ENCODE data around the gene SPHK1.

Gene SPHK1

GRCh38 chr17:76381633-76382350 lies 2.6 kb upstream of the SPHK1 start:
- H3K9ac ChIP-seq (ENCODE audit: low read depth, low read length) = peak overlapping the region; percentile 24; the same call in 1 of the 2 replicates
- peaks cover 2% of the 10 kb centered on the region; the same call in 1 of the 2 replicates for H3K4me1 ChIP-seq (ENCODE audit: insufficient read depth, low read length)
- no peaks in the 10 kb centered on the region for H3K9me3 ChIP-seq (ENCODE audit: insufficient read depth, low read depth, low read length)
- H3K27ac ChIP-seq (ENCODE audit: low read length) = no peak overlapping the region
- H3K27me3 ChIP-seq (ENCODE audit: insufficient read depth, low read length) = peaks cover 62% of the 10 kb centered on the region
- no peaks in the 10 kb centered on the region for H3K36me3 ChIP-seq (ENCODE audit: insufficient read depth, low read depth, low read length)
- peak overlapping the region; percentile 74; the same call in 1 of the 2 replicates for H3K4me3 ChIP-seq (ENCODE audit: low read length)

GRCh38 chr17:76382351-76382802 lies 2.0 kb upstream of the SPHK1 start:
- Histone ChIP-seq H3K27ac (ENCODE audit: low read length) (no peak overlapping the region), H3K27me3 (ENCODE audit: insufficient read depth, low read length) (peaks cover 62% of the 10 kb centered on the region), H3K36me3 (ENCODE audit: insufficient read depth, low read depth, low read length) (no peaks in the 10 kb centered on the region), H3K9ac (ENCODE audit: low read depth, low read length) (peak overlapping the region; percentile 33; the same call in 1 of the 2 replicates), H3K9me3 (ENCODE audit: insufficient read depth, low read depth, low read length) (no peaks in the 10 kb centered on the region), H3K4me1 (ENCODE audit: insufficient read depth, low read length) (peaks cover 2% of the 10 kb centered on the region; the same call in 1 of the 2 replicates), H3K4me3 (ENCODE audit: low read length) (peak overlapping the region; percentile 74)

DNA sequence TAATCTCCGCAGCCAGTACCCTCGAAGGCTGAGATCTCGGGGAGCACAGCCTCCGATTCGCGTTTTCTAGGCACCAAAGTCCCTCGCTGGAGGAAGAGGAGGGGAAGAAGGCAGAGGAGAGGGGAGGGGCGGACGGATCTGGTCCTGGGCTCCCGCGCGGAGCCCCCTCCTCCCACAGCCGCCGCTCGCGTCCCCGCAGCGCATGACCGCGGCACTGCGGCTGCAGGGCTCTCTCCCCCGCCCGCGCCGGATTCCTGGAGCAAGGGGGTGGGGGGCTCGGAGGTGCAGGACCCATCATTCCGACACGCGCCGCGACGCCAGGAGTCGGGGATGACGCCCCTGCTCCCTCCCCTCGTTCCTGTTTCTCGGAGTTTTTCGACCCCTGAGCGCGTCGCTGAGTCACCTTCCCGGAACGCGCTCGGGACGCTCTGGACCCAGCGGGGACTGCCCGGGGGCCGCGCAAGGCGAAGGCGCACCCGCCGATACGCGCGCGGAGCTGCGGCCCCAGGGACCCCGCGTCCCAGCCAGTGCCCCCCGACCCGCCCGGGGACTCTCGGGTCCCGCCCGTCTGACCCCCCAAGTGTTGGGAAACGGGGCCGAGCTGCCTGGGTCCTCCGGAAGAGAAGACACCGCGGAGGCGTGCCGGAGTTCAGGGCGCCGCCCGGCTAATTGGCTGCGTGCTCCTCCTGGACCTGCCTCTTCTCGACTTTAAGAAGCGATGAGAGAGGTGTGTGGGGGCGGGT lies 1.4 kb upstream of the SPHK1 start:
- Histone ChIP-seq H3K4me3 (ENCODE audit: low read length) (peak overlapping the region; percentile 74), H3K9ac (ENCODE audit: low read depth, low read length) (peak overlapping the region; percentile 33; the same call in 1 of the 2 replicates), H3K36me3 (ENCODE audit: insufficient read depth, low read depth, low read length) (no peaks in the 10 kb centered on the region), H3K27ac (ENCODE audit: low read length) (no peak overlapping the region), H3K4me1 (ENCODE audit: insufficient read depth, low read length) (peaks cover 2% of the 10 kb centered on the region; the same call in 1 of the 2 replicates), H3K9me3 (ENCODE audit: insufficient read depth, low read depth, low read length) (no peaks in the 10 kb centered on the region), H3K27me3 (ENCODE audit: insufficient read depth, low read length) (peaks cover 62% of the 10 kb centered on the region)

GRCh38 chr17:76383546-76384221 lies 725 bp upstream of the SPHK1 start:
- Histone ChIP-seq H3K27ac (ENCODE audit: low read length) (no peak overlapping the region), H3K27me3 (ENCODE audit: insufficient read depth, low read length) (peaks cover 62% of the 10 kb centered on the region), H3K4me1 (ENCODE audit: insufficient read depth, low read length) (peaks cover 3% of the 10 kb centered on the region; the same call in 1 of the 2 replicates), H3K9ac (ENCODE audit: low read depth, low read length) (peak overlapping the region; percentile 33; the same call in 1 of the 2 replicates), H3K4me3 (ENCODE audit: low read length) (peak overlapping the region; percentile 74), H3K36me3 (ENCODE audit: insufficient read depth, low read depth, low read length) (no peaks in the 10 kb centered on the region), H3K9me3 (ENCODE audit: insufficient read depth, low read depth, low read length) (no peaks in the 10 kb centered on the region)

- Histone ChIP-seq H3K27ac (ENCODE audit: low read length) (no peak overlapping the region), H3K9me3 (ENCODE audit: insufficient read depth, low read depth, low read length) (no peaks in the 10 kb centered on the region), H3K36me3 (ENCODE audit: insufficient read depth, low read depth, low read length) (no peaks in the 10 kb centered on the region), H3K4me3 (ENCODE audit: low read length) (peak overlapping the region; percentile 74; the same call in 1 of the 2 replicates), H3K9ac (ENCODE audit: low read depth, low read length) (no peak overlapping the region), H3K4me1 (ENCODE audit: insufficient read depth, low read length) (peaks cover 17% of the 10 kb centered on the region), H3K27me3 (ENCODE audit: insufficient read depth, low read length) (peaks cover 62% of the 10 kb centered on the region)
These were observed 830 bp downstream of the SPHK1 start for GRCh38 chr17:76384987-76385891.

GRCh38 chr17:76385892-76386786 lies 1.7 kb downstream of the SPHK1 start:
- Histone ChIP-seq H3K27me3 (ENCODE audit: insufficient read depth, low read length) (peaks cover 56% of the 10 kb centered on the region), H3K9ac (ENCODE audit: low read depth, low read length) (no peak overlapping the region), H3K4me3 (ENCODE audit: low read length) (no peak overlapping the region; the same call in 1 of the 2 replicates), H3K9me3 (ENCODE audit: insufficient read depth, low read depth, low read length) (no peaks in the 10 kb centered on the region), H3K36me3 (ENCODE audit: insufficient read depth, low read depth, low read length) (peaks cover 7% of the 10 kb centered on the region), H3K4me1 (ENCODE audit: insufficient read depth, low read length) (peaks cover 17% of the 10 kb centered on the region), H3K27ac (ENCODE audit: low read length) (no peak overlapping the region)

DNA sequence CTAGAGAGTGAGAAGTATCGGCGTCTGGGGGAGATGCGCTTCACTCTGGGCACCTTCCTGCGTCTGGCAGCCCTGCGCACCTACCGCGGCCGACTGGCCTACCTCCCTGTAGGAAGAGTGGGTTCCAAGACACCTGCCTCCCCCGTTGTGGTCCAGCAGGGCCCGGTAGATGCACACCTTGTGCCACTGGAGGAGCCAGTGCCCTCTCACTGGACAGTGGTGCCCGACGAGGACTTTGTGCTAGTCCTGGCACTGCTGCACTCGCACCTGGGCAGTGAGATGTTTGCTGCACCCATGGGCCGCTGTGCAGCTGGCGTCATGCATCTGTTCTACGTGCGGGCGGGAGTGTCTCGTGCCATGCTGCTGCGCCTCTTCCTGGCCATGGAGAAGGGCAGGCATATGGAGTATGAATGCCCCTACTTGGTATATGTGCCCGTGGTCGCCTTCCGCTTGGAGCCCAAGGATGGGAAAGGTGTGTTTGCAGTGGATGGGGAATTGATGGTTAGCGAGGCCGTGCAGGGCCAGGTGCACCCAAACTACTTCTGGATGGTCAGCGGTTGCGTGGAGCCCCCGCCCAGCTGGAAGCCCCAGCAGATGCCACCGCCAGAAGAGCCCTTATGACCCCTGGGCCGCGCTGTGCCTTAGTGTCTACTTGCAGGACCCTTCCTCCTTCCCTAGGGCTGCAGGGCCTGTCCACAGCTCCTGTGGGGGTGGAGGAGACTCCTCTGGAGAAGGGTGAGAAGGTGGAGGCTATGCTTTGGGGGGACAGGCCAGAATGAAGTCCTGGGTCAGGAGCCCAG lies 2.8 kb downstream of the SPHK1 start:
- Histone ChIP-seq H3K4me3 (ENCODE audit: low read length) (no peak overlapping the region), H3K9me3 (ENCODE audit: insufficient read depth, low read depth, low read length) (no peaks in the 10 kb centered on the region), H3K27ac (ENCODE audit: low read length) (no peak overlapping the region), H3K9ac (ENCODE audit: low read depth, low read length) (no peak overlapping the region), H3K27me3 (ENCODE audit: insufficient read depth, low read length) (peaks cover 46% of the 10 kb centered on the region), H3K36me3 (ENCODE audit: insufficient read depth, low read depth, low read length) (peaks cover 17% of the 10 kb centered on the region), H3K4me1 (ENCODE audit: insufficient read depth, low read length) (peaks cover 15% of the 10 kb centered on the region)

DNA sequence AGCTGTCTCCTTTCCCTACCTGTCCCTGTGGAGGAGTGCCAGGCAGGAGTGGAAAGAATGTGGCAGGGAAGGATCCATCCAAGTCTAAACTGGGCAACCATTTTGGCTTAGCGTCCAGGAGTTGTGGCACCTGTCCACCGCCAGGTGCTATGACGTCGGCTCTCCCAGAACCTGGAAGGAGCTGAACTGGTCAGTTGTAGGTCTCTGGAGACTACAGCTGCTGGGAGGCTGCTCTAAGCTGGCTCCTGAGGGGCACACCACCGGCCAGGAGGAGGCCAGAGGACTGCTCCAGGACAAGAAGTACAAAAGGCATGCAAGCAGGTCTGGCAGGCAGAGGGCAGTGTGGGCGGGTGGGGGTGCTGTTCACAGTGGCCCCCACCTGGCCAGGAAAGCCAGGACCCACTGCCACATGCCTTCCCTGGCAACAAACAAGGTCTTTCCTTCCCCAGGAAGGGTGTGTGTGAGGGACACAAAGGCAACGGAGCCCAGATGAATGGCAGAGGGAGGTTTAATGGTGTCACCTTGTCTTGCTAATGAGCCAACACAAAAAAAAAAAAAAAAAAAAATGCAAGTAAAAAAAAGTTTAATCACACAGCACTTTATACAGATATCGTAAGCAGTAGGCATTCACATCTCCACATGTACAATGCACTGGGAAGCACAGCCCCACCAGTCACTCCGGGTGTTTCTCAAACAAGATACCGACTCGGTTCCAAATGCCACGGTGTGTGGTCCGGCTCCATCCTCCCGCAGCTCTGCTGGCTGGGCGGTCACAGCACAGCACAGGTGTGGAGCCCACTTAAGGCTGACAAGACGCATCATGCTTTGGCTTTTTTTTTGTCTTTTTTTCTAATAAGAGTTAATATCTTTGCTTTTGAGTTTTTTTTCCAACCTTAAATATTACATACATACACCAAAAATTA lies 4.8 kb downstream of the SPHK1 start:
- H3K27me3 ChIP-seq (ENCODE audit: insufficient read depth, low read length) = peaks cover 25% of the 10 kb centered on the region
- H3K27ac ChIP-seq (ENCODE audit: low read length) = no peak overlapping the region
- no peaks in the 10 kb centered on the region for H3K9me3 ChIP-seq (ENCODE audit: insufficient read depth, low read depth, low read length)
- H3K9ac ChIP-seq (ENCODE audit: low read depth, low read length) = no peak overlapping the region
- peaks cover 34% of the 10 kb centered on the region for H3K36me3 ChIP-seq (ENCODE audit: insufficient read depth, low read depth, low read length)
- peaks cover 15% of the 10 kb centered on the region for H3K4me1 ChIP-seq (ENCODE audit: insufficient read depth, low read length)
- H3K4me3 ChIP-seq (ENCODE audit: low read length) = no peak overlapping the region

DNA sequence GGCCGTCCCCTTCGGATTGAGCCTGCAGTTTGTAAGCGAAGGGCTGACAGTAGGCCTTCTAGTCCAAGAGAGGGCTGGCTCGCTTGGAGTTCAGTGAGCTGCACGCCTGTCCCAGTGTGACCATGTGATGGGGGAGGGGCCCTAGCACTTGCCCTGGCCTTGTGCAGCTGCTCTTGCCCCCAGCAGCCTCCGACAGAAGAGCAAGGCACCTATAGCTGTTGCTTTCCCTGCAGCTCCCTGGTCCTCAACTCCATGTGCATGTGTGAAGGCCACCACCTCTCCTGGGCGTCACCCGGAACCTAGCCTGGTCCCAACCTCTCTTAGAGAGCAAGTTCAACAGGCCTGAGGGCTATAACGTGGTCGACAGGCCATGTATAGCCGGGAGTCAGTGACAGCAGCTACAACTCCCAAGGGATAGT lies 5.6 kb downstream of the SPHK1 start:
- Histone ChIP-seq H3K9ac (ENCODE audit: low read depth, low read length) (no peak overlapping the region), H3K27me3 (ENCODE audit: insufficient read depth, low read length) (peaks cover 17% of the 10 kb centered on the region), H3K36me3 (ENCODE audit: insufficient read depth, low read depth, low read length) (peaks cover 37% of the 10 kb centered on the region), H3K27ac (ENCODE audit: low read length) (no peak overlapping the region), H3K9me3 (ENCODE audit: insufficient read depth, low read depth, low read length) (no peaks in the 10 kb centered on the region), H3K4me3 (ENCODE audit: low read length) (no peak overlapping the region), H3K4me1 (ENCODE audit: insufficient read depth, low read length) (peaks cover 15% of the 10 kb centered on the region)

Measured in iPS-20b (cell line).